ENCODE measurements around the gene UBE2J1.
"Not testable (repeated sequence)": the region's sequence is repeated elsewhere in the genome, so short reads cannot be mapped to it uniquely, and the experiment has no call there.

UBE2J1 gene

GRCh38 chr6:89298680-89299465, 53.6 kb downstream of the UBE2J1 start:
- peak; percentile 93 for DNase-seq
- Histone ChIP-seq H3K4me1 (ENCODE audit: low read length) (peaks cover 35% of the 10 kb centered on the region), H3K27ac (ENCODE audit: low read length) (peak overlapping the region; percentile 100), H2AFZ (ENCODE audit: low read length) (no peak overlapping the region), H3F3A (ENCODE audit: insufficient read depth, low read length) (peaks cover 27% of the 10 kb centered on the region), H3K4me3 (ENCODE audit: low read length) (peak overlapping the region; percentile 32), H4K20me1 (ENCODE audit: insufficient read depth, low read length) (no peaks in the 10 kb centered on the region), H3K4me2 (ENCODE audit: low read depth, low read length) (peak overlapping the region; percentile 87), H3K79me2 (ENCODE audit: low read length) (no peaks in the 10 kb centered on the region), H3K36me3 (replicated peaks; ENCODE audit: insufficient read depth, low read length) (no peaks in the 10 kb centered on the region), H3K9me2 (replicated peaks; ENCODE audit: insufficient read depth, low read length) (no peaks in the 10 kb centered on the region), H3K27me3 (replicated peaks; ENCODE audit: insufficient read depth, low read length) (no peaks in the 10 kb centered on the region), H3K9ac (ENCODE audit: low read length) (peak overlapping the region; percentile 88), H3K9me3 (replicated peaks; ENCODE audit: insufficient read depth, low read length) (no peaks in the 10 kb centered on the region)
- TF ChIP-seq CTCF (IDR thresholded peaks at IDR 0.05; ENCODE audit: low read length) (no peak), EZH2 (optimal IDR thresholded peaks at IDR 0.05; ENCODE audit: low read depth, low read length) (no peak), EZH2phosphoT487 (IDR thresholded peaks at IDR 0.05; ENCODE audit: low read length) (no peak)

- Histone ChIP-seq H3K79me2 (ENCODE audit: low read length) (no peaks in the 10 kb centered on the region), H3K9ac (ENCODE audit: low read length) (peak overlapping the region; percentile 88), H2AFZ (ENCODE audit: low read length) (no peak overlapping the region), H3K36me3 (replicated peaks; ENCODE audit: insufficient read depth, low read length) (no peaks in the 10 kb centered on the region), H4K20me1 (ENCODE audit: insufficient read depth, low read length) (no peaks in the 10 kb centered on the region), H3K4me1 (ENCODE audit: low read length) (peaks cover 35% of the 10 kb centered on the region), H3K9me2 (replicated peaks; ENCODE audit: insufficient read depth, low read length) (no peaks in the 10 kb centered on the region), H3K27me3 (replicated peaks; ENCODE audit: insufficient read depth, low read length) (no peaks in the 10 kb centered on the region), H3K9me3 (replicated peaks; ENCODE audit: insufficient read depth, low read length) (no peaks in the 10 kb centered on the region), H3K27ac (ENCODE audit: low read length) (peak overlapping the region; percentile 100), H3F3A (ENCODE audit: insufficient read depth, low read length) (peaks cover 27% of the 10 kb centered on the region), H3K4me2 (ENCODE audit: low read depth, low read length) (peak overlapping the region; percentile 87), H3K4me3 (ENCODE audit: low read length) (peak overlapping the region; percentile 43)
- peak; percentile 94 for DNase-seq
- TF ChIP-seq EZH2phosphoT487 (IDR thresholded peaks at IDR 0.05; ENCODE audit: low read length) (no peak), EZH2 (optimal IDR thresholded peaks at IDR 0.05; ENCODE audit: low read depth, low read length) (no peak), CTCF (IDR thresholded peaks at IDR 0.05; ENCODE audit: low read length) (no peak)
Measured at GRCh38 chr6:89297695-89298351, 54.7 kb downstream of the UBE2J1 start.

GRCh38 chr6:89295981-89296380, 56.5 kb downstream of the UBE2J1 start:
- Histone ChIP-seq H3K9me2 (replicated peaks; ENCODE audit: insufficient read depth, low read length) (no peaks in the 10 kb centered on the region), H3K36me3 (replicated peaks; ENCODE audit: insufficient read depth, low read length) (no peaks in the 10 kb centered on the region), H3K9me3 (replicated peaks; ENCODE audit: insufficient read depth, low read length) (no peaks in the 10 kb centered on the region), H3K4me1 (ENCODE audit: low read length) (peaks cover 35% of the 10 kb centered on the region), H3F3A (ENCODE audit: insufficient read depth, low read length) (peaks cover 27% of the 10 kb centered on the region), H3K79me2 (ENCODE audit: low read length) (no peaks in the 10 kb centered on the region), H3K27me3 (replicated peaks; ENCODE audit: insufficient read depth, low read length) (no peaks in the 10 kb centered on the region), H3K4me2 (ENCODE audit: low read depth, low read length) (no peak overlapping the region), H2AFZ (ENCODE audit: low read length) (no peak overlapping the region), H3K9ac (ENCODE audit: low read length) (no peak overlapping the region), H3K4me3 (ENCODE audit: low read length) (no peak overlapping the region), H3K27ac (ENCODE audit: low read length) (no peak overlapping the region), H4K20me1 (ENCODE audit: insufficient read depth, low read length) (no peaks in the 10 kb centered on the region)
- no peak for TF ChIP-seq CTCF (IDR thresholded peaks at IDR 0.05; ENCODE audit: low read length)
- DNase-seq, result no peak

- H3K4me1 ChIP-seq (ENCODE audit: low read length), result peaks cover 35% of the 10 kb centered on the region
- not testable (repeated sequence) for H3K27me3 ChIP-seq (replicated peaks; ENCODE audit: insufficient read depth, low read length); H3K27ac ChIP-seq (ENCODE audit: low read length); H3K9ac ChIP-seq (ENCODE audit: low read length); H3K9me2 ChIP-seq (replicated peaks; ENCODE audit: insufficient read depth, low read length); H3K79me2 ChIP-seq (ENCODE audit: low read length); H3K9me3 ChIP-seq (replicated peaks; ENCODE audit: insufficient read depth, low read length); H3K4me3 ChIP-seq (ENCODE audit: low read length); H3K4me2 ChIP-seq (ENCODE audit: low read depth, low read length); DNase-seq; H2AFZ ChIP-seq (ENCODE audit: low read length); H3K36me3 ChIP-seq (replicated peaks; ENCODE audit: insufficient read depth, low read length); H4K20me1 ChIP-seq (ENCODE audit: insufficient read depth, low read length)
- peaks cover 27% of the 10 kb centered on the region for H3F3A ChIP-seq (ENCODE audit: insufficient read depth, low read length)
Measured at GRCh38 chr6:89295116-89295515, 57.4 kb downstream of the UBE2J1 start.

Measured in MM.1S (cell line).